Left cardiac atrium (tissue), 4 donors: ENCODE results near the gene HCN2. TPM values are rescaled to one million over a fixed set of nuclear protein-coding genes. Genes with fewer than 3 reads are reported as not detected.
A peak's percentile ranks its signal among the peaks of the same experiment; 100 is the strongest.

Experiments used
- ATAC-seq, 2 donors: fragments of 200-7000 bp; cut with Tn5 transposase; one replicate each; pipeline ENCODE4 v1.9.1; 2020; ENCODE audit warnings: mild to moderate bottlenecking in 2 of 2, moderate library complexity in 2 of 2
- DNase-seq: peaks from one replicate; pipeline ENCODE4 v3.0.0-alpha.2; 2020
- intact Hi-C, 2 donors: fragments of 100-400 bp; cut with DNase I; formaldehyde crosslinking; loops; one replicate each; pipeline versions ENCODE4 v1.14.1 to v1.15.1; 2022 to 2023
- long read RNA-seq: library from polyadenylated mRNA; unstranded; transcript quantifications from one replicate; pipeline ENCODE4 v2.0.0, GENCODE V29; 2021
- total RNA-seq, 2 donors: library from RNA; stranded (reverse); fragmentation: NEBNext Ultra II Directional; extraction: Animal tissue kit (Norgen Biotek cat#: 25700); gene quantifications; one replicate each; pipeline ENCODE4 v1.2.1, GENCODE V29; 2021
- donor health status: DM: no; HTN: yes; CAD: no.
- donor health status: DM: no; HTN: yes; CAD: no; lungs with severe emphysema.
- donor health status: DM: yes; HTN: yes; CAD: no.
- donor health status: Dilated cardiomyopathy.

The HCN2 gene
- total RNA-seq: 1 to 10 TPM; 4.3 to 10.0 TPM
- long read RNA-seq: 0 reads

DNA sequence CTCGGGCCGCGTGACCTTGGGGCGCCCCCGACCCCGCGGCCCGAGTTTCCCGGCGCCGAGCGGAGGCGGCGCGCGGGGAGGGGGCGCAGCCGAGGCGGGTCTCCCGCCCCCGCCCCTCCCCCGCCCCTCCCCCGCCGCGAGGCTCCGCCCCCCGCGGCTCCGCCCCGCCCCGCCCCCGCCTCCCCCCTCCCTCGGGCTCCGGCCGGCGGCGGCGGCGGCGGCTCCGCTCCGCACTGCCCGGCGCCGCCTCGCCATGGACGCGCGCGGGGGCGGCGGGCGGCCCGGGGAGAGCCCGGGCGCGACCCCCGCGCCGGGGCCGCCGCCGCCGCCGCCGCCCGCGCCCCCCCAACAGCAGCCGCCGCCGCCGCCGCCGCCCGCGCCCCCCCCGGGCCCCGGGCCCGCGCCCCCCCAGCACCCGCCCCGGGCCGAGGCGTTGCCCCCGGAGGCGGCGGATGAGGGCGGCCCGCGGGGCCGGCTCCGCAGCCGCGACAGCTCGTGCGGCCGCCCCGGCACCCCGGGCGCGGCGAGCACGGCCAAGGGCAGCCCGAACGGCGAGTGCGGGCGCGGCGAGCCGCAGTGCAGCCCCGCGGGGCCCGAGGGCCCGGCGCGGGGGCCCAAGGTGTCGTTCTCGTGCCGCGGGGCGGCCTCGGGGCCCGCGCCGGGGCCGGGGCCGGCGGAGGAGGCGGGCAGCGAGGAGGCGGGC, at the start of gene HCN2:
Gene HCN2, plus strand, starts transcription at position 189 of the 703 bp plus-strand sequence. Its CDS starts 65 bp downstream, at position 254.
- ATAC-seq (no peak), DNase-seq (no peak)
- intact Hi-C loops: loop anchor here in 1 of 2 donors (10.0 kb wide), 1 partner anchor 45 kb away; the partner anchor contains the start of genes FGF22 and POLRMT

DNA sequence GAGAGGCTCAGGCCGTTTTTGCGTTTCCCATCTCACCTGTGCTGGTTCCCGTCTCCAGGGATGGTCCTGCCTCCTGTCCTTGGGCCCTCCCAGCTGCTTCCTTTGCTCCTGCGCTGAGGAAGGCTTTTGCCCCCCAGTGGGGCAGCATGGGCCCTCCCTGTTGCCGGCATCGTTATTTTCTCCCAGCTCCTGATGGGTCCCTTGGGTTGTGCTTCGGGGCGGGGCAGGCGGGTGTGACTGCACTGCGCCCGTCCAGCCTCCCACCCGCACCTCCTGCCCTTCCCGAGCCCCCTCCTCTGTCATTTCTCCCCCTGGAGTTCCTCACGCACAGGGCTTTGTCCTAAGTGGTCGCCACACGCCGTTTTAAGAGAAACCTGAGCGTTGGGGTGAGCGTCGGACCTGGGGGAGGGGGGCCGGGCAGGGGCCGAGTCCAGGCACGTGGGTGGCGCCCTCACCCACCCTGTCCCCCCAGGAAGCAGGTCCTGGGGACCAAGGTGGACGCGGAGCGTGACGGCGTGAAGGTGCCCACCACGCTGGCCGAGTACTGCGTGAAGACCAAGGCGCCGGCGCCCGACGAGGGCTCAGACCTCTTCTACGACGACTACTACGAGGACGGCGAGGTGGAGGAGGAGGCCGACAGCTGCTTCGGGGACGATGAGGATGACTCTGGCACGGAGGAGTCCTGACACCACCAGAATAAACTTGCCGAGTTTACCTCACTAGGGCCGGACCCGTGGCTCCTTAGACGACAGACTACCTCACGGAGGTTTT, 48.6 kb upstream of the HCN2 start:
- intact Hi-C loops: no loop called here
- DNase-seq (no peak), ATAC-seq (no peak)

DNA sequence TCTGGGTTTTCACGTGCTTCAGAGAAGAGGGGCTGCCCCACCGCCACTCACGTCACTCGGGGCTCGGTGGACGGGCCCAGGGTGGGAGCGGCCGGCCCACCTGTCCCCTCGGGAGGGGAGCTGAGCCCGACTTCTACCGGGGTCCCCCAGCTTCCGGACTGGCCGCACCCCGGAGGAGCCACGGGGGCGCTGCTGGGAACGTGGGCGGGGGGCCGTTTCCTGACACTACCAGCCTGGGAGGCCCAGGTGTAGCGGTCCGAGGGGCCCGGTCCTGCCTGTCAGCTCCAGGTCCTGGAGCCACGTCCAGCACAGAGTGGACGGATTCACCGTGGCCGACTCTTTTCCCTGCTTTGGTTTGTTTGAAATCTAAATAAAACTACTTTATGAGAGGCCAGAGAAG, 48.0 kb upstream of the HCN2 start:
- intact Hi-C loops: no loop called here
- DNase-seq (no peak), ATAC-seq (no peak)

DNA sequence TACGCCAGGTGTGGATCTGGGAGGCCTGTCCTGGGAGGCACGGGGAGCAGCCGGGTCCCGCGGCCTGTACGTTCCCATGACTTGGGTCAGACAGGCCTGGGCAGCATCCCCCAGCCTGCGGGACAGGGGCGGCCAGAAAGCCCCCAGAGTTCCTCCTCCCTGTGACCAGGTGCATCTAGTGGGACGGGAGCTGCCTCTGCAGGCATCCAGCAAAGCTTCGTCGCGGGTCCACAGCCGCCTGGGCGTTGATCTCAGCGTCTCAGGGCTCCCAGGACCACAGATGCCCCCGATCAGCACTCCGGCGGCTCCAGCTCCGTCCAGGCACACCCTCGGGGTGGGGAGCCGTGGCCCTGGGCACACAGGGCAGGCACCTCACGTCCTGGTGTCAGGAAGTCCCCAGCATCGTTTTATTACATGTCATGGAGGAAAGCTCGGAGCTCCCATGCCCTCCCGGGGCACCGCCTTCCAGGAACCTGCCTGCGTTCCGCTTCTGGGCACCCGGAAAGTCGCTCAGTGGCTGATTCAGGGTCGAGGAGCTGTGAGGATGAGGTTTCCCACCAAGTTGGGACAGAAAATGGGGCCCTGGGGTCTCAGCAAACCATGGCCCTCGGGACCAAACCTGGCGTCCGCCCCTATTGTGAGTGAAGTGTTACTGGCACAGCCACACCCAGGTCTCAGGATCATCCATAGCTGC, 47.4 kb upstream of the HCN2 start:
- ATAC-seq (no peak), DNase-seq (no peak)
- intact Hi-C loops: no loop called here

DNA sequence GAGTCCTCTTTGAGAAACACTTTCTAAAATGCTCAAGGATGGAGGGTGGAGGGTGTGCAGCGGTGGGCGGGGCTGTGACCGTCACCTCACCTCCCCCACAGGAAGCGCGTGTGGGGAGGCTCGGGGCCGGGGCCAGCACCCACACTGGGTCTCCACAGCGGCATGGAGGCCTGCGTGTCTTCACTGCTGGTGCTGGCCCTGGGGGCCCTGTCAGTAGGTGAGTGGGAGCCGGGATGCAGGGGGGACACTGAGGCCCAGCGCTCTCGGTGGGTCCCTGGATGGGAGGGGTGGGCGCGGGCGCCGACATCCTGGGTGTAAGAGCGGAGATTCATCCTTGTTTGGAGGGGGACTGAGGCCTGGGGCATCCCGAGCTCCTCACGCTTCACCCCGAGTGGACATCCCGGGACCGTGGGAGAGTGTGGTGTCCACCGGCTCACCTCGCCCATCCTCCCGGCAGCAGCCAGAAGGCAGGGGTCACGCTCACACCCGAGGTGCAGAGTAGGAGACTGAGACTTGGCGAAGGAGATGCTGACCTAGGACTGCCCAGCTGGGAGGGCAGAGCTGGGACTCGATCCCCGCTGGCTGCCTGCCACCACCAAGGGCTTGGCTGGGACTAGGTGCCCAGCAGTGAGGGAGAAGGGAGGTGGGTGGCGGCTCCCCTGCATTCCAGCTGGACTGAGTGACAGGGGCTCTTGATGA, 45.6 kb upstream of the HCN2 start, which contains the start of gene GZMM:
Gene GZMM, plus strand, starts transcription at position 144 of the 699 bp plus-strand sequence. Its CDS starts 19 bp downstream, at position 163.
- DNase-seq (no peak), ATAC-seq (peak; percentile 32 to 45)
- intact Hi-C loops: no loop called here

DNA sequence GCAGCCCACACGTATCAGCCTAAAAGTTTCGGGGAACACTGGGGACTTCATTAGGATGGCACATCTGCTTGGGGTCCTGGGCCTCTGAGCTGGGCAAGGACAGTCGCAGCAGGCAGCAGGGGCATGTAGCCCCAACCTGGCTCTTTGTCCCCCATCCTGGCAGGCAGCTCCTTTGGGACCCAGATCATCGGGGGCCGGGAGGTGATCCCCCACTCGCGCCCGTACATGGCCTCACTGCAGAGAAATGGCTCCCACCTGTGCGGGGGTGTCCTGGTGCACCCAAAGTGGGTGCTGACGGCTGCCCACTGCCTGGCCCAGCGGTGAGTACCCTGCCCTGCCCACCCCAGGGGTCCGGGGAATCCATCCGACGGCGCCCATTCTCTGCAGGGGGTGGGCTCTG, 42.6 kb upstream of the HCN2 start:
- intact Hi-C loops: no loop called here
- no peak for DNase-seq

DNA sequence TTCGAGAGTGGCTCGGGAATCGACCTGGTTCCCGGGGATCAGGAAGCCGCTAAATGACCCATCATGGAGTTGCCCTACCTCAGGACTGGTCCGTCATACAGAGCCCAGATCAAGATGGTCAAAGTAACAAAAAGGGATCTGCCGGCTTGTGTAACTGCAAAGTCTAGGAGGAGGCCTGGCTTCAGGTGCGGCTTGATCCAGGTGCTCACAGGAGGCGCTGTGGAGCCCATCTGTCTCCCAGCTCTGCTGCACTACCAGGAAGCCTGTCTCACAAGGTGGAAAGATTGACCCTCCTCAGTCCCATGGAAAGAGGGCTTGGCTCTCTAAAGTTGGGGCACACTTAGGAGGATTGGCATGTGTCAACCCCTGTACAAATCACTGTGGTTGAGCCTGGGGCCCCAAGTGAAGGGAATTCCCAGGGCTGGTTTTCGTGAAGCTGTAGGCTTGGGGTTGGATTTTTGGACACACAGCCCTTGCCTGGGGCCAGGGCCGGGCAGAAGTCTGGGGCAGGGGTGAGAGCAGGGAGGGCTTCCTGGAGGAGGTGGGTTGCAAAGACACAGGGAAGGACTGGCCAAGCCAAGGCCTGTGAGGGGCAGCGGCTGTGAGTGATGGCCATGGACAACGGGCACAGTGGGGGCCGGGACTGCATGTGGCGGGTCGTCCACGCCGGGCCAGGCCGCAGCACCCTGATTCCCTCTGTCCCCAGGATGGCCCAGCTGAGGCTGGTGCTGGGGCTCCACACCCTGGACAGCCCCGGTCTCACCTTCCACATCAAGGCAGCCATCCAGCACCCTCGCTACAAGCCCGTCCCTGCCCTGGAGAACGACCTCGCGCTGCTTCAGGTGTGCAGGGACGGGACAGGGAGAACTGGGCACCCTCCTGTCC, 41.6 kb upstream of the HCN2 start:
- intact Hi-C loops: no loop called here
- no peak for ATAC-seq
- DNase-seq: no peak

More for the DNA sequence above, 42.6 kb upstream of the HCN2 start:
- no peak for ATAC-seq

DNA sequence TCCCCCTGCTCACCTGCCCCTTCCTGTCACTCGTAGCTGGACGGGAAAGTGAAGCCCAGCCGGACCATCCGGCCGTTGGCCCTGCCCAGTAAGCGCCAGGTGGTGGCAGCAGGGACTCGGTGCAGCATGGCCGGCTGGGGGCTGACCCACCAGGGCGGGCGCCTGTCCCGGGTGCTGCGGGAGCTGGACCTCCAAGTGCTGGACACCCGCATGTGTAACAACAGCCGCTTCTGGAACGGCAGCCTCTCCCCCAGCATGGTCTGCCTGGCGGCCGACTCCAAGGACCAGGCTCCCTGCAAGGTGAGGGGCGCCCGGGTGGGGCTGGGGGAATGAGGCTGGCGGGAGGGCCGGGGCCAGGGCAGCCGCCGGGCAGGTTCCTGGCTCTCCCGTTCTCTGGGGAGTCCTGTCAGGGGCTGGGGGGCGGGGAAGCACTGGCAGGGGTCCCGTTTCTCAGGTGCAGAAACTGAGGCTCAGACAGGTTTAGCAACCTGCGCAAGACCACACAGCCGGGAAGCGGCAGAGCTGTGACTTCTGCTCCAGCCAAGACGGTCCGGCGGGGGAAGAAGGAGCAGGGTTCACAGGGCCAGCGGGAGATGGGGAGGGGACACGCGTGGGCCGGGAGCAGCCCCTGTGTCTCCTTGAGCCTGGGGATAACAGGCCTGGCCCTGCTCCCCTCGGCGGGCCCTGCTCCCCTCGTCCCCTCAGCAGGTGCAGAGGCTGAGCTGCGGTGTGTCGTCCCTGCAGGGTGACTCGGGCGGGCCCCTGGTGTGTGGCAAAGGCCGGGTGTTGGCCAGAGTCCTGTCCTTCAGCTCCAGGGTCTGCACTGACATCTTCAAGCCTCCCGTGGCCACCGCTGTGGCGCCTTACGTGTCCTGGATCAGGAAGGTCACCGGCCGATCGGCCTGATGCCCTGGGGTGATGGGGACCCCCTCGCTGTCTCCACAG, 40.5 kb upstream of the HCN2 start:
- intact Hi-C loops: no loop called here
- ATAC-seq (no peak), DNase-seq (no peak)

DNA sequence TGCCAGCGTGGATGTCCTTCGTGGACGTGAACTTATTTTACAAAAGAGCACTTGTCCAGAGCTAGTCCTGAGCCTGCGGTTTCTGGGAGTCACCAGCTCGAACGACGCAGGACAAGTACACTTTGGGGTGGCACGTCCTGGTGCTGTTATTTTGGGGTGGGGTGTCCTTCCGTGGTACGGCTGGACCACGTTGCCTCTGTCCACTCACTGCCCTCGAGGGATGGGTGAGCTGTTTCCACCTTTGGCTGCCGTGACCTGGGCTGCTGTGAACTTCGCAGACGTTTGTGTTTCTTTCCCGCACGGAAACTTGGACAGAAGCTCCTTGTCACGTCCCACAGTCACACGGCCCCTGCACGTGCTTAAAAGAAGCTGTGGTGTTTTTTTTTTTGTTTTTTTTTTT, 34.9 kb upstream of the HCN2 start:
- intact Hi-C loops: no loop called here
- DNase-seq (no peak), ATAC-seq (no peak)

DNA sequence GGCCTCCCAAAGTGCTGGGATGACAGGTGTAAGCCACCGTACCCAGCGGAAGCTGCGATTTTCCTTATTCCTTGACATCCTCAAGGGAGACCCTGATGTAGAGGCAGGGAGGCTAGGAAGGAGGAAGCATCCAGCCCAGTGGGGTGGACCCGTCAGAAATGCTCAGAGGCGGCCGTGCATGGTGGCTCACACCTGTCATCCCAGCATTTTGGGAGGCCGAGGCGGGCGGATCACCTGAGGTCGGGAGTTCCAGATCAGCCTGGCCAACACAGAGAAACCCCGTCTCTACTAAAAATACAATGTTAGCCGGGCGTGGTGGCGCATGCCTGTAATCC, 34.2 kb upstream of the HCN2 start:
- DNase-seq (no peak), ATAC-seq (no peak)
- intact Hi-C loops: no loop called here

DNA sequence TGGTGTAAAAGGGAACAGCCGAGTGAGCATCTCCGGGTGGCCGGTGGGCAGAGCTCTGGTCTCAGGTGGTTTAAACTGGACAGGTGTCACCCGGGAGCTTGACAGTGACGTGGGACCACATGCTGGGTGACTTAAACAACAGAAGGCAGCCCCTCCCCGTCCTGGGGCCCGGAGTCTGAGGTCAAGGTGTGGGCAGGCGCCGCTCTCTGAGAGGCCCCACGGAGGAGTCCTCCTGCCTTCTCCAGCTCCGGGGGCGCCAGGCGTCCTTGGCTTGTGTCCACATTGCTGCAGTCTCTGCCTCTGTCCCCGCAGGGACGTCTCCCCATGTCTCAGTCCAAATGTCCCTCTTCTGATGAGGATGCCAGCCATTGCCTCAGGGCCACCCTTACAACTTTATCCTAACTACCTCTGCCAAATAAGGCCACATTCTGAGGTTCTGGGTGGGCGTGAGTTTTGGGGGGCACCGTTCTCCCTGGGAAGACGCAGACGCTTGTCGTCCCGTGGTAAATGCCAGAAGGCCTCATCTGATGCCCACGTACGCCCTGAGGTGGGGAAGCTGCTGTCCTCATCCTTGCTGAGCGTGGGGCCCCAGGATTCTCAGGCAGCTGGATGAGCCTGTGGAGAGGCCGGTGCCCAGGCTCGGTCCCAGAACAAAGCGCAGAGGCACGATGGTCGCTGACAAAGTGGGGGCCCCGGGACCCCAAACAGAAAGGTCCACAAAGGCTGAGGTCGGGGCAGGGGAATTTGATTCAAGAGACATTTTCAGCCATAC, 32.9 kb upstream of the HCN2 start:
- intact Hi-C loops: no loop called here
- no peak for DNase-seq
- peak in 1 of 2 donors; percentile 9 for ATAC-seq

DNA sequence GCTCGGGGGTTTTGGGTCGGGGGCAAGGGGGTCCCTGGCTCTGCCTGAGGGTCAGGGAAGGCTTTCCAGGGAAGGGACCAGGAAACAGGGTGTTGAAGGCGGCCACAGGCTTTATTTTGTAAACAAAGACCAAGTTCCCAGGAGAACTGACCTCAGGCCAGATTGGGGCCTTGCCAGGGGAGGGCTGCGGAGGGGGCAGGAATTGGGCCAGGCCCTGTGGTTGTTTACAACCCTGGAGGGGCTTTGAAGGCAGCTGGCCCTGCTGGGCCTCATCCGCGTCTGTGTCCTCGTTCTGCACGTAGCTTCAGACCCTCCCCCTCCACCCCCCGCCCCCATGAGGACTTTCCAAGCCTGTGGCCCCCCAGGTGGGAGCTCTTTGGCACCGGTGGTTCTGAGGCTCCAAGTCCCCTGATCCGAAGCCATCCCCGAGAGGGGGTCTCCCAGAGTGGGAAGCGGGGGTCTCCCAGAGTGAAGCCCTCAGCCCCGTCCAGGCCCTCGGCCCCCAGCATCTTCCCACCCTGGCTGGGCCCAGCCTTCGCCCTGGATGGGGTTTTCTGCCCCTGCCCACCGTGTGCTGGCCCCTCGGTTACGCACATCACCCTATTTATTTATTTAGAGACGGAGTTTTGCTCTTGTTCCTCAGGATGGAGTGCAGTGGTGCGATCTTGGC, 30.8 kb upstream of the HCN2 start:
- peak in 1 of 2 donors; percentile 15 for ATAC-seq
- no peak for DNase-seq
- intact Hi-C loops: no loop called here

DNA sequence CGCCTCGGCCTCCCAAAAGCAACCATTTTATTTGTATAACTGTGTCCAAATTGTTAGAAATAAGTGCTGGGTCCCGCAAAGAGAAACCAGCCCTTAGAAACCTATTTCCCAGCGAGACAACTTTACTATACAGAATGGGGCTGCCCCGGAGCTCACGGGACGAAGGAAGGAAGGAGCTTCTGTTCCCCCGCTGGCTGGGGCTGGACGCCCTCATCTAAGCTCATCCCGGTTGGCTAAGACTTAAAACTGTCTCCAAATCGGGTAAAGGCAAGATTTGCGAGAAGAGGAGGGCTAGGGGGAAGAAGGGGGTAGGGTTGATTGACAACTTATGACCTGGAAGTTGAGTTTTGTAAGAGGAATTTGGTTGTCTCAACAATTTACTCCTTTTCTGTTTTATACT, 29.6 kb upstream of the HCN2 start:
- ATAC-seq (no peak), DNase-seq (no peak)
- intact Hi-C loops: no loop called here

DNA sequence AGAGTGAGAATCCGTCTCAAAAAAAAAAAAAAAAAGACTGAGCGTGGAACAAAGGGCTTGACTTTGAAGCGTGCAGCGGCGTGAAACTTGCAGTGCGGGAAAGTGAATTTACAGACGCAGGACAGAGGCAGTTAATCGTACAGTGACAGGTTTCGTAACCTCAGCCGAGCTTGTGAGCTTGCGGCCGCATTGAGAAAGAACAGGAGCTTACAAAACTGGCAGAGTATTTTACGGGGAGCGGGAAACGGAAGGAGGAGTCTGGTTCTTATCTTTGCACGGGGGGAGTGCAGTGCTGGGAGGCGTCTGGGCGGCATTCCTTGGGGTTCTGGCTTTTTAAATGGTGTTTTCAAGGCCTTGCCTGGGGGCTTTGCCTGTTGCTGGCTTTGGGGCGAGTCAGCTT, 23.3 kb upstream of the HCN2 start:
- peak in 1 of 2 donors; percentile 61 for ATAC-seq
- intact Hi-C loops: no loop called here
- peak; percentile 65 for DNase-seq

DNA sequence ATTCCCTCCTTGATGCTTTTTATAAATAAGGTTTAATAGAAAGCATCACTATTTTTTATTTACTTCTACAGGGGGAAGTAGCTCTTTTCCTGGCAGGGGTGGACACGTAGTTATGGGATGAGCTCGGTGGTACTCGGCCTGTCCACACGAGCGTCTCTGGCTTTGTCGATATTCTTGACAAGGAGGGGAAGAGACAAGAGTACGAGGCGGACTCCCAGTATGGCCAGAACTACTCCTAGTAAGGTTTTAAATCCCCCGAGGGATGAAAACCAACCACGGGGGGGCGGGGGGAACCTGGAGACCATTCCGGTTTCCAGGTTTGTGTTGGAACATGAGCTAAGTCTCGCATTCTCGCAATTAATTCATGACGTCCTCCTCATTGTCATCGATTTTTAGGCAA, 22.8 kb upstream of the HCN2 start:
- ATAC-seq (no peak), DNase-seq (no peak)
- intact Hi-C loops: no loop called here

DNA sequence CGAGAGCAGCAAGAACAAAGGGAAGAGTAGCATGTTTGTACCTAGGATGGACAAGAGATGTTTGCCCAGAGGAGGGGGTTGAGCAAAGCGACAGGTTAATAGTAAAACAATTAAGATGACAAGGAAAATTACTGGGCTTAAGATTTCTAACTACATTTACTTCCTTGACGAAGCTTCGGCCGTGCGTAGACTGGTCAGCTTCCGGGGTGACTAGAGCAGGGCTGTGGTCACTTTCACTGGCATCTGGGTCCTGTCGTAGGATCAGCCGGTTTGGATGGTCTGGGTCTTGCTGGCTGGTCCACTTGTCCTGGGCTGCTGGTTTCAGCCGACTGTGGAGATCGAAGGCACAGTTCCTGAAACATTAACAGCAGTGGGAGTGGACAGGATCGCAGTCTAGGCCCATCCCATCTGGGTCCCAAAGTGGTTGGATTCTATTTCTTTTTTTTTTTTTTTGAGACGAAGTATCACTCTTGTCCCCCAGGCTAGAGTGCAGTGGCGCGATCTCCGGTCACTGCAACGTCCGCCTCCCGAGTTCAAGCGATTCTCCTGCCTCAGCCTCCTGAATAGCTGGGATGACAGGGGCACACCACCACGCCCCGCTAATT, 22.3 kb upstream of the HCN2 start:
- intact Hi-C loops: no loop called here
- ATAC-seq: no peak
- DNase-seq: no peak
